NCI-H2196 treated with DMSO at 0.1 percent for 48 hours (cell line): Measurements from ENCODE around the gene TPSB2.

Source experiments
- DNase-seq: peaks from one replicate; lab custom pipeline; 2025; ENCODE audit not compliant: unreplicated experiment; lab: John Stamatoyannopoulos, UW

Gene TPSB2

DNA sequence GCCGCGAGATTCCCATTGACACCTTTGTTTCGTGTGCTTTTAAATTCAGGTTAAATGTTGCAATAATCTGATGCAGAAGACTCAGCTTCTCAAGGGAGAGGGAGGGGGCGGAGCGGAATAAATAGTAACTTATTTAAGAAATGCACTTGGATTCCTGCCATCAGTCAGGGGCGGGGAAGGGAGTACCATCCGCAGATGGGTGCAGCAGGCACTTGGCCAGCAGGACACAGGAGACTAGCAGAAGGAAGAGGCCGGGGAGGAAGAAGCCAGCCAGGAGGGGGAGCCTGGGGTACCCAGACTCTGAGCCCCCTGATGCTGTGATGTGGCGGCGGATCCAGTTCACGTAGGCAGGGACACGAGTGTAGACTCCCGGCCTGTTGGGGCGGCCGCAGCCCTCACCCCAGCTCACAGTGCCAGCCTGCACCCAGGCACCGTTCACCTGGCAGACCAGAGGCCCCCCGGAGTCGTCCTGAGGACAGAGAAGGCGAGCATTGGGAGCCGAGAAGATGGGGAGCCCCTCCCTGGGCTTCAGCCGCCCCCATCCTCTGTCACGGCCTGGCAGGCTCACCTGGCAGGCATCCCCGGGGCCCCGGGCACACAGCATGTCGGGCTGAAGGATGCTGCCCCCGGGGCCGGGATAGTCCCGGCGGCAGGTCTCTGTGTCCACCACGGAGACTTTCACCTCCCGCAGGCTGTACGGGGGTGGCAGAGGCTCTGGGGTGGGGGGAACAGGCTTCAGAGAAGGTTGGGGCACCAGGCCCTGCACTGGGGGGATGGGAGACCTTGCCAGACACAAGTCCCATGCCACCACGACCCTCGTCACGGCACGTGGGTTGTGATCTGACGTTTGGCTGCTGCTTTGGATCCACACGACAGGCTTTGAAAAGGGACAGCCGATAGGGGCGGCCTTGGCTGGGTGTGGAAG is 8.1 kb downstream of the TPSB2 start:
- no peak for DNase-seq

- no peak for DNase-seq
Measured at GRCh38 chr16:1220841-1221627, 8.9 kb downstream of the TPSB2 start.

DNA sequence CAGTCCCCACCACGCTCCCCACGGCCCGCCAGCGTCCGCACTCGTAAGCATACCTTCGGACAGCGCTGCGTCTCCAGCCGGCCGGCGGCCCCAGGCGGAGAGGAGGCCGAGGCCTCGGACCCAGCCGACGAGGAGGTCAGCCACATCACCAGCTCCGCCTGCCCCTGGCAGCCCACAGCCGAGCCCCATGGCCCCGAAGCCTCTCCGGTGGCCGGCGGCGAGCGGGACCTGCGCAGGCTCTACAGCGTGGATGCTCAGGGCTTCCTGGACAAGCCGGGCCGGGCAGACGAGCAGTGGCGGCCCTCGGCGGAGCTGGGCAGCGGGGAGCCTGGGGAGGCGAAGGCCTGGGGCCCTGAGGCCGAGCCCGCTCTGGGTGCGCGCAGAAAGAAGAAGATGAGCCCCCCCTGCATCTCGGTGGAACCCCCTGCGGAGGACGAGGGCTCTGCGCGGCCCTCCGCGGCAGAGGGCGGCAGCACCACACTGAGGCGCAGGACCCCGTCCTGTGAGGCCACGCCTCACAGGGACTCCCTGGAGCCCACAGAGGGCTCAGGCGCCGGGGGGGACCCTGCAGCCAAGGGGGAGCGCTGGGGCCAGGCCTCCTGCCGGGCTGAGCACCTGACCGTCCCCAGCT is 9.8 kb downstream of the TPSB2 start:
- DNase-seq, result no peak

- DNase-seq, result no peak
Measured at GRCh38 chr16:1218930-1219611, 10.9 kb downstream of the TPSB2 start.

DNA sequence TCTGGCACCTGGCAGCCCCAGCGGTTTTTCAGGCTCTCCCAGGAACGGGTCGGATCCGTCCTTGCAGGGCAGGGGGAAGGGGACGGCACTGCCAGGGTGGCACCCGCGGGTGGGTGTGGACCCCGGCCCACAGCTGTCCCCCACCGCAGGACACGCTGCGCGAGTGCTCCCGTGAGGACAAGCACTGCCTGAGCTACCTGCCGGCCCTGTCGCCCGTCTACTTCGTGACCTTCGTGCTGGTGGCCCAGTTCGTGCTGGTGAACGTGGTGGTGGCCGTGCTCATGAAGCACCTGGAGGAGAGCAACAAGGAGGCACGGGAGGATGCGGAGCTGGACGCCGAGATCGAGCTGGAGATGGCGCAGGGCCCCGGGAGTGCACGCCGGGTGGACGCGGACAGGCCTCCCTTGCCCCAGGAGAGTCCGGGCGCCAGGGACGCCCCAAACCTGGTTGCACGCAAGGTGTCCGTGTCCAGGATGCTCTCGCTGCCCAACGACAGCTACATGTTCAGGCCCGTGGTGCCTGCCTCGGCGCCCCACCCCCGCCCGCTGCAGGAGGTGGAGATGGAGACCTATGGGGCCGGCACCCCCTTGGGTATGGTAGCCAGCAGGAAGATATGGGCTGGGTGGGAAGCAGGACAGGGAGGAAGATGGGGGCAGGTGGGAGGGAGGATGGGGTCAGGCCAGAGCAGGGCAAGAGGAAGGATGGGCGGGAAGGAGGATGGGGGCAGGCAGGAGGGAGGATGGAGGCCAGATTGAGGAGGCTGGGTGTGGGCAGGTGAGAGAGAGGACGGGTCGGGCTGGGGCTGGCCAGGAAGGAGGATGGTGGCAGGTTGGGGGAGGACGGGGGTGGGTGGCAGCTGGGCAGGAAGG is 11.7 kb downstream of the TPSB2 start:
- no peak for DNase-seq

GRCh38 chr16:1217526-1217925 is 12.5 kb downstream of the TPSB2 start:
- DNase-seq, result no peak

GRCh38 chr16:1216681-1217400 is 13.1 kb downstream of the TPSB2 start:
- no peak for DNase-seq

DNA sequence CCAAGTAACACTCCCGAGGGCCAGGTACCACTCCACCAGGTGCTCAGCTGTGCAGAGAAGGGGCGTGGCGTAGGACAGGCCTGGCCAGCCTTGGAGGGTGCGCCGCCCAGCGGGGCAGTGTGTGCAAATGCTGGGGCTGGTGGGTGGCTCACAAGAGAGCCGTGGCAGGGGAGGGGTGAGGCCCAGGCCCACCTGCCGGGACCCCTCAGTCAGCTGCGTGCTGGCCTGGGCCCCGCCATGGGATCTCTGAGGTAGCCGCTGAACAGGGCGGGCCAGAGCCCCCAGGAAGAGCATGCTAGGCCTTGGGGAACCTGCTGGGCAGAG is 13.7 kb downstream of the TPSB2 start:
- no peak for DNase-seq

DNA sequence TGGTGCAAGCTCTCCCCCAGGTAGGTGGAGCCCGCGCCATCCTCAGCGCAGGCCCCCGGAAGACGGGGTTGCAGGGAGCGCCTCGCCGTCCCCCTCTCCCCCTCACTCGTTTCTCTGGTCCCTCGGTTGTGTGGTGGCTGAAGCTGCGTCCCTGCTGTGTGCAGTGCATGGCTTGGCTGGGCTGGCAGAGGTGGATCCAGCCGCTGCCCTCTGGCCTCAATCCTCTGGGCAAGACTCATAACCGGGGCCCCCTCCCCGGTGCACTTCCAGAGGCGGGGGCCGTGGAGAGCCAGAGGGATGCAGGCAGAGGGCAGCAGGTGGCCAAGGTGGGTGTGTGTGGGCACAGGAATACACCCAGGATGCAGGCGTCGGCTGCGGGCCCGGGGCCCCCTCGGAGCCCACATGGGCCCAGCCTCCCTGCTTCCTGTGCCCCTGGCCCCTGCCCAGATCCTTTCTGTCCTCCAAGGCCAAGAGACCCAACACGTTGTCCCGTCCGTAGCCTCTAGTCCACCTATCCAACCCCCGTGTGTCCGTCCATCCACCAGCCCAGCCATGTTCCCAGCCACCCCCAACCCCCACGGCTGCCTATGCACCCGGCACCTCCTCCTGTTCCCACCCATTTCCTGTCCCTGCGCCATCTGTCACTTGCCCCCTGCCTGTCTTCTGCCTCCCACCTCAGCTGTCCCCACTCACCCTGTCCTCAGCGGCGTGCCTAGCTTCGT is 14.2 kb downstream of the TPSB2 start:
- no peak for DNase-seq

DNA sequence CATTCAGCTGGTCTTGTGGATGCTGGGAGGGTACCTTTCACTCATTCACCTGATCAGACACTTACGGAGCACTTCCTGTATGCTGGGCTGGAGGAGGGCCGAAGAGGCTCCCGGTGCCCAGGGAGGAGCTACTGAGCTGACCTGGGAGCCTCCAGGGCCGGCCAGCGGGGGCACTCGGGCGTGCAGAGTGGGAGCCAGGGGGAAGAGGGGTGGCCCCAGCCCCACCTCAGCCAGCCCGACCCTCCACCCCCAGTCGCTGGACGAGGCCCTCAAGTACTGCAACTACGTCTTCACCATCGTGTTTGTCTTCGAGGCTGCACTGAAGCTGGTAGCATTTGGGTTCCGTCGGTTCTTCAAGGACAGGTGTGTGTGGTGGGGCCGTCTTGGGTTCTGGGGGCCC is 15.3 kb downstream of the TPSB2 start:
- no peak for DNase-seq

DNA sequence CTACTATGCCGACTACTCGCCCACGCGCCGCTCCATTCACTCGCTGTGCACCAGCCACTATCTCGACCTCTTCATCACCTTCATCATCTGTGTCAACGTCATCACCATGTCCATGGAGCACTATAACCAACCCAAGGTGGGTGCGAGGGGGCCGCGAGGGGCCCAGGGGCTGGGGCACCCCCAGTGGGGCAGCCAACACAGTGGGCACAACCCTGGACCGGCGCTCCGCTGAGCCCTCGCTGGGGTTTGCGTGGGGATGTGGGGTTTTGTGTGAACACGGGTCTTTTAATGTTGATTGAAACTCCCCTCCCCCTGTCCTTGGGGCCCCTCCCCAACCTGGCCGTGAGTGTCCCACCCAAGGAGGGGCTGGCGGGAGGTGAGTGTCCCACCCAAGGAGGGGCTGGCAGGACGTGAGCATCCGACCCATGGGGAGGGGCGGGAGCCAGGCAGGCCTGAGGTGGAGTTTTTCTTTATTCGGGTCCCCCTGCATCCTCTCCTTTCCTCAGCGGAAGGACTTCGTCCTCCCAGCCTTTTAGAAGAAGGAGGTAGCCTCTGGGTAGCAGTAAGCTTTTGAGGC is 16.1 kb downstream of the TPSB2 start:
- DNase-seq, result no peak

DNA sequence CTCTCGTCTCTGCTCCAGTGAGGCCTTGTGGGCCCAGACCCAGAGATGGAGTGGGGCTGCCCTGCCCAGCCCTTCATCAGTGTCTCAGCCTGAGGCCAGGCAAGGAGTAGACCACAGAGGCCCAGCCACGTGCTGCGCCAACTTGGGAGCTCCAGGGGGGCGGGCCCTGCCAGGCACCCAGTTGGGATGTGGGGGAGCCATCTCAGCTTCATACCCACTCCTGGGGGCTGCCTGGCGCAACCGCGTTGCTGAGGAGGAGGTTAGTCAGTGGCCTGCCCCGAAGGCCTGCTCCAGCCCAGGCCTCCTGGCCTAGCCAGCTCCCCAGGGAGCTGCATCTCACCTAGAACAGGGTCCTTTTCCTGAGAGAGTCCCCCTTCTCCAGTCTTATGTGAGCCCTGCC is 16.8 kb downstream of the TPSB2 start:
- no peak for DNase-seq

DNA sequence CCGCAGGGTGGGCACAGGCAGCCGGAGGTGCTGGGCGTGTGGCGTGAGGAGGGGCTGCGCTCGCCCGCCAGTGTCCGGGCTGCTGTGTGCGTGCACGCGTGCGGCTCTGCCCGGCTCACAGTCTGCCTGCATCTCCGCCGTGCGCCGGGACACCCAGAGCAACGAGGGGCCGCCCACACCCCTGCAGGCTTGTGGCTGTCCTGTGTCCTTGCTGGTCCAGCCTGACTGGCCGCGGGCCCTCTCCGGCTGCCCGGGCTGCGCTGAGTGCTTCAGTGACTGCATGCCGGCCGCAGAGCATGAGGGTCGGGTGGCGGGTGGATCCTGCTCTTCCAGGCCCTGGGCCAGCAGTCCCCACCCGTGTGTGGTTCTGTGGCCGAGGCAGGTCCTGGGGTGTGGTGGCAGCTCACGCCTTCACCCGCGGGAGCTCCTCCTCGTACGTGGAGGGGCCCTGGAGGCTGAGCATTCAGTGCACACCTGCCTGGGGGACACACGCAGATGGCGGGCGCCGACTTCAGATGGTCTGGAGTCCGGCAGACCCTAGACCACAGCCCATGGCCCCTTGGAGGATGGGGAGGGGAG is 17.3 kb downstream of the TPSB2 start:
- no peak for DNase-seq

DNA sequence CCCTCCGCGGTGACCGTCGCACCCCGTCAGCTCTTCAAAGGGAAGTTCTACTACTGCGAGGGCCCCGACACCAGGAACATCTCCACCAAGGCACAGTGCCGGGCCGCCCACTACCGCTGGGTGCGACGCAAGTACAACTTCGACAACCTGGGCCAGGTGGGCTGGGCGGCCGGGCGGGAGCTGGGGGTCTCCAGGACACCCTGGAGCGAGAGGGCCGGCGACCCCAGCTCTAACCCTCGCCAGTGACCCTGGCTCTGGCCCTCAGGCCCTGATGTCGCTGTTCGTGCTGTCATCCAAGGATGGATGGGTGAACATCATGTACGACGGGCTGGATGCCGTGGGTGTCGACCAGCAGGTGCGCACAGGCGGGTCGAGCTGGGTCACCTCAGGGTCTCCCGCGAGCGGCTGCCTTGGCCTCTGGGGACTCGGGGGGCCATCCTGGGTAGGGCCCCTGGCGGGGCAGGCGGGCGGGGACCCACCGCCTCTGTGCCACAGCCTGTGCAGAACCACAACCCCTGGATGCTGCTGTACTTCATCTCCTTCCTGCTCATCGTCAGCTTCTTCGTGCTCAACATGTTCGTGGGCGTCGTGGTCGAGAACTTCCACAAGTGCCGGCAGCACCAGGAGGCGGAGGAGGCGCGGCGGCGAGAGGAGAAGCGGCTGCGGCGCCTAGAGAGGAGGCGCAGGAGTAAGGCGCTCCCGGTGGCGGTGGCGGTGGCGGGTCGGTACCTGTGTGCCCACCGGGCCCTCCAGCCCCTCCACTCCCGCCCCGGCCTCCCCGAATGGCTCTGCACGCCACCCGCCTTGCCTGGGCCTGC is 18.3 kb downstream of the TPSB2 start:
- DNase-seq, result no peak

DNA sequence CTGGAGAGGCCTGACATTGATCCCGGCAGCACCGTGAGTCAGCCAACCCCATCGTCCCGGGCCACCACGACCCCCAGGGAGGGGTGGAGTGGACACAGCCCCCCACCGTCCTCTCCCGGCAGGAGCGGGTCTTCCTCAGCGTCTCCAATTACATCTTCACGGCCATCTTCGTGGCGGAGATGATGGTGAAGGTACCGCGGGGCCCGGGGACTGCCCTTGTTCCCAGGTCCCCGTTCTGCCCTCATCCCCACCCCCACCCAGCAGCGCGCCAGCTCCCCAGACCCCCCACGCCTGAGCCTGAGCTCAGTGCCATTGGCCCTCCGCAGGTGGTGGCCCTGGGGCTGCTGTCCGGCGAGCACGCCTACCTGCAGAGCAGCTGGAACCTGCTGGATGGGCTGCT is 19.5 kb downstream of the TPSB2 start:
- no peak for DNase-seq

DNA sequence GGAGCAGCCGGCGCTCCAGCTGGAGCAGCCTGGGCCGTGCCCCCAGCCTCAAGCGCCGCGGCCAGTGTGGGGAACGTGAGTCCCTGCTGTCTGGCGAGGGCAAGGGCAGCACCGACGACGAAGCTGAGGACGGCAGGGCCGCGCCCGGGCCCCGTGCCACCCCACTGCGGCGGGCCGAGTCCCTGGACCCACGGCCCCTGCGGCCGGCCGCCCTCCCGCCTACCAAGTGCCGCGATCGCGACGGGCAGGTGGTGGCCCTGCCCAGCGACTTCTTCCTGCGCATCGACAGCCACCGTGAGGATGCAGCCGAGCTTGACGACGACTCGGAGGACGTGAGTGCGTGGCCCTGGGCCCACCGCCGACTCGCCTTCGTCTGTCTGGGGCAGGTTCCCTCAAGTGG is 20.9 kb downstream of the TPSB2 start:
- DNase-seq, result no peak

- no peak for DNase-seq
Measured at GRCh38 chr16:1208239-1208830, 21.6 kb downstream of the TPSB2 start.
